Immature natural killer cell (primary cell): ENCODE results near the gene FRMD5. TPM values are rescaled to one million over a fixed set of nuclear protein-coding genes. Genes with fewer than 3 reads are reported as not detected.

Source experiments
- DNase-seq, 3 donors: peaks; one replicate each; pipeline ENCODE4 v3.0.0; 2022; ENCODE audit warnings: mixed read lengths in 1 of 3
- H3K27ac Mint-ChIP-seq, 6 donors: one replicate each; pipeline ENCODE4 v1.8.0; 2020; ENCODE audit warnings: mixed read lengths in 6 of 6, mild to moderate bottlenecking in 5 of 6, inconsistent platforms in 4 of 6, moderate library complexity in 3 of 6
- H3K27me3 Mint-ChIP-seq, 3 donors: one replicate each; pipeline ENCODE4 v1.8.0; 2020 to 2021; ENCODE audit warnings: low read depth in 3 of 3, mild to moderate bottlenecking in 3 of 3, mixed read lengths in 3 of 3, moderate library complexity in 3 of 3, inconsistent platforms in 1 of 3
- H3K36me3 Mint-ChIP-seq, 3 donors: one replicate each; pipeline ENCODE4 v1.8.0; 2020; ENCODE audit warnings: mixed read lengths in 3 of 3, inconsistent platforms in 2 of 3, mild to moderate bottlenecking in 2 of 3
- H3K4me1 Mint-ChIP-seq, 2 donors: one replicate each; pipeline ENCODE4 v1.8.0; 2020; ENCODE audit warnings: inconsistent platforms in 2 of 2, mild to moderate bottlenecking in 2 of 2, mixed read lengths in 2 of 2, moderate library complexity in 1 of 2
- H3K4me3 Mint-ChIP-seq, 5 donors: one replicate each; pipeline ENCODE4 v1.8.0; 2020; ENCODE audit warnings: mild to moderate bottlenecking in 5 of 5, mixed read lengths in 5 of 5, inconsistent platforms in 3 of 5, moderate library complexity in 3 of 5
- H3K9me3 Mint-ChIP-seq, 6 donors: one replicate each; pipeline ENCODE4 v1.8.0; 2020; ENCODE audit warnings: mild to moderate bottlenecking in 6 of 6, mixed read lengths in 6 of 6, inconsistent platforms in 4 of 6, moderate library complexity in 3 of 6
- polyA plus RNA-seq, 3 donors: library from polyadenylated mRNA; unstranded; fragments of 300-500 nt; fragmentation: Illumina TruSeq; gene quantifications; one replicate each; pipeline ENCODE4 v1.2.3, GENCODE V29; 2021

FRMD5 gene
- polyA plus RNA-seq, 3 donors from 2014 or later = 0.08 to 0.75 (median 0.21) TPM

DNA sequence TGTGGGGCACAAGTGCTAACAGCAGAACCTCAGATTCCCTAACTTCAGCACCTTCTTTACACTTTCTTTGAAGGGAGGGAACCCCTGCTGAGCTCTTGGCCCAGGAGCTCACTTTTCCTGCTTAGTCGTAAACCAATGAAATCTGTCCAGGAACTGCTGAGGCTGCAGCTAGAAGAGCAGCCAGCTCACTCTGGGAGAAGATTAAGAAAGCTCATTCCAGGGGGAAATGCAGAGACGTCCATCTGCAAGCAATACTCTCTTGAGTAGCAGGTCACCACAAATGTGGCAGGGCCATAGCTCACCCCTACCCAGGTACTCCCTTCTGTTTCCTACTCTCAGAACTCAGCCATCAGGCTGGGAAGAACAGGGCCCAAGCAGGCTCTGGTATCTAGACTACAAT is 265.0 kb downstream of the FRMD5 start:
- Mint-ChIP-seq H3K4me1 (no peaks in the 10 kb centered on the region), H3K27me3 (peaks cover 4 to 7% (median 6%) of the 10 kb centered on the region in 3 donors), H3K4me3 (no peak overlapping the region), H3K36me3 (no peaks in the 10 kb centered on the region), H3K9me3 (no peaks in the 10 kb centered on the region), H3K27ac (no peak overlapping the region)
- no peak for DNase-seq

DNA sequence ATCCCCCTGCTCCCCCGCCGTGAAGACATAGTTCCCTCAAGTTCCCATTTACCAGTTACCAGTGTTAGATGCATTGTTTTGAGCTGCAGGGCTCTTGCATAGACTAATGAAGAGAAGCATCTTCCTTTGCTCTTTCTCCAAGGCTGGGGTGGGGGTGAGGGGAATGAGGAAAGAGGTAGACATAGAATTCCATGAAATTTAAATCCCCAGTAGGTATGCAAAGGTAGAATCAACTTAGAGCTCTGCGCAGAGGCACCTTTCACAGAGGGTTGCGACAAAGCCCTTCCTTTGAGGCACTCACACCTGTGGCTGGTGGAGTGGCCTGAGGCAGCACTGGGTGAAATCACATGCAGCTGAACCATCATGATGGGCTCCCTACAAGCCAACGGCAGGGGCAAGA is 266.9 kb downstream of the FRMD5 start:
- H3K9me3 Mint-ChIP-seq = no peaks in the 10 kb centered on the region
- H3K4me1 Mint-ChIP-seq = no peaks in the 10 kb centered on the region
- no peak for DNase-seq
- H3K27me3 Mint-ChIP-seq = peaks cover 0 to 4% (median 2%) of the 10 kb centered on the region in 3 donors
- no peak overlapping the region for H3K27ac Mint-ChIP-seq
- H3K4me3 Mint-ChIP-seq = no peak overlapping the region
- no peaks in the 10 kb centered on the region for H3K36me3 Mint-ChIP-seq

DNA sequence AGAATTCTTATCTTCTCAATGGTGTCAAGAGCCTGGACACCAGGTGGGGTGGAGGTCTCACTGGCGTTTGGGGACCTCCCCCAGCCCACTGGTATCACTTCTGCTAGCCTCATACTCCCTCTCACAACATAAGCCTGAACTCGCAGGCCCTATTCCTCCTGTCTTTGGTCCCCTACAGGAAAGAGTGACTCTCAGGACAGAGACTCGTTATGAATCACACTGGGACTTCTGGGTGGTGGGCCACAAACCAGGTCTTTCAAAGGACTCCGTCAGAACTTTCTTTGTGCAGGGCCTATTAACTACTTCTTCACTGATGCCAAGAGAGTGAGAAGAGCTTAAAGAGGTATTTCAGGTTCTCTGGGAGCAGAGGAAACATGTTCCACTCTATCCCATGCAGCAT is 267.9 kb downstream of the FRMD5 start:
- DNase-seq = no peak
- Mint-ChIP-seq H3K27me3 (peaks cover 0 to 4% (median 2%) of the 10 kb centered on the region in 3 donors), H3K27ac (no peak overlapping the region), H3K4me1 (no peaks in the 10 kb centered on the region), H3K9me3 (no peaks in the 10 kb centered on the region), H3K36me3 (no peaks in the 10 kb centered on the region), H3K4me3 (no peak overlapping the region)

DNA sequence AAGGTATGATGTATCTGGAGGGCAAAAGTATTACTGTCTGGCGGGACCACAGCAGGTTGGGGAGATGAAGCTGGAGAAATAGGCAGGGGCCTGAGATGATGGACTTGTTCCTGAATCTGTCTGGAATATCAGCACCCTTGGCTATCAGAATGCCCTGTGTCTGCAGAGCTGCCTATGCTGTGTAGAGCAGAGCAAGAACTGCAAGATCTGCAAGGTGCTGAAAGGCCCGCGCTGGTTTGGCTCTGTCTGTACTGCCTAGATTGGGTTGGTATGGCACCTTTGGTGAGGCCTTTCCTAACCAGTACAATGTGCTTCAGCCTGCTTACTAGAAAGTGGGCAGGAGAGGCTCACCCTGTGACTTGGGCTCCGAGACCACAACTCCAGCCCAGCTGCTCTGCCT is 271.5 kb downstream of the FRMD5 start:
- Mint-ChIP-seq H3K27me3 (peaks cover 2 to 4% (median 2%) of the 10 kb centered on the region in 3 donors), H3K9me3 (no peaks in the 10 kb centered on the region)
- DNase-seq = no peak

DNA sequence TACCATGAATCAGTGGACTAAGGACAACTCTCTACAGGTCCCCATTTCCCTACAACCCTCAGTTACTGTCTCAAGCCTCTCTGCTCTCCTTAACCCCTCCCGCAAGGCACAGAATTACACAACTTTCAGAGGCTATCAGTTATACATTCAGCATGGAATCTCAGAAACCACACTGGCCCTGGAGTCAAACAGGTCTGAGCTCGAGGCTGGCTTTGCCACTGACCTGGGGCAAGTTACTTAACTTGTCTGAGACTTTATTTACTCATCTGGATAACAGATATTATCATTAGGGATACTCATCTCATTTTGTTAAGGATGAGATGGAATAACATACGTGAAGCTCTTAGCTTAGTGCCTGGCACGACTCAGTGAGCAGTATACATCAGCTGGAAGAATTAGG is 273.1 kb downstream of the FRMD5 start:
- peaks cover 1 to 2% (median 2%) of the 10 kb centered on the region in 3 donors for H3K27me3 Mint-ChIP-seq
- no peak for DNase-seq
- H3K27ac Mint-ChIP-seq = no peak overlapping the region
- no peak overlapping the region for H3K4me3 Mint-ChIP-seq
- H3K9me3 Mint-ChIP-seq = no peaks in the 10 kb centered on the region
- no peaks in the 10 kb centered on the region for H3K36me3 Mint-ChIP-seq
- no peaks in the 10 kb centered on the region for H3K4me1 Mint-ChIP-seq

More for the DNA sequence above, 271.5 kb downstream of the FRMD5 start:
- Mint-ChIP-seq H3K36me3 (no peaks in the 10 kb centered on the region), H3K4me3 (no peak overlapping the region), H3K4me1 (no peaks in the 10 kb centered on the region), H3K27ac (no peak overlapping the region)

DNA sequence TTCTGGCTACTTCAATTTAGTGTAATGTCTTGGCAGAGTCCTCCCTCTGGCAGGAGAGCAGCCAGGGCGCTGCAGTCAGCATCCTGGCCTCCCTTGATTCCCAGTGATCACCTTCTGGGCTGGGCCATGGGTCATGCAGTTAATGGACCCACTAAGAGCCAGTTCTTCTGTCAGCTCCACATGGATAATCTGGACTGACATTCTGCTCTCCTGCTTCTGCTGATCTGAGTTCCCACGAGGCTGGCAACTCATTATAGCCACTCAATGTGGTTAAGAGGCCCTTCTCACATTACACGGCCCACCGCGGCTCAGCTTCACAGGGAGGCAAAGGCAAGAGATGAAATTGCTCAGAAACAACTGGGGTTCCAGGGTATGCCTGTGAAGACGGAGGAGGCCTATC is 274.3 kb downstream of the FRMD5 start:
- no peak overlapping the region for H3K4me3 Mint-ChIP-seq

DNA sequence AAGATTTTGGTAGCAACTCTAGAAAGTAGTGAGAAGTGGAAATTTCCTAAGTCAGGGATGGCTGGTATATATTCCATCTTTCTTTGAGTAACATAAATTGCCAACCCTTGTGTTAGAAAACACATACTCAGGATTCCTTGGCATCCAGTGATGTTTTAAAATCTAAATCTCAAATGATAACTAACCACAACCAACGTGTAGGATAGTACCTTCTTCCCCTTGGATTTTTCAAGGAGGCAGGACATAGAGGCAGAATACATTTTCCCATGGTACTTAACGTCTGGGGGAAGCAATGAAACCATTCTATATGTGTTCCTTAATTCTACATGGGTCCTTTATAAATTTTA is 274.8 kb downstream of the FRMD5 start:
- Mint-ChIP-seq H3K27me3 (peaks cover 0 to 2% (median 2%) of the 10 kb centered on the region in 3 donors), H3K4me1 (no peaks in the 10 kb centered on the region), H3K9me3 (no peaks in the 10 kb centered on the region), H3K36me3 (no peaks in the 10 kb centered on the region), H3K4me3 (no peak overlapping the region), H3K27ac (no peak overlapping the region)
- DNase-seq = no peak

More for the DNA sequence above, 274.3 kb downstream of the FRMD5 start:
- no peak for DNase-seq
- H3K9me3 Mint-ChIP-seq = no peaks in the 10 kb centered on the region
- H3K36me3 Mint-ChIP-seq = no peaks in the 10 kb centered on the region
- no peaks in the 10 kb centered on the region for H3K4me1 Mint-ChIP-seq
- peaks cover 0 to 2% (median 2%) of the 10 kb centered on the region in 3 donors for H3K27me3 Mint-ChIP-seq
- no peak overlapping the region for H3K27ac Mint-ChIP-seq

DNA sequence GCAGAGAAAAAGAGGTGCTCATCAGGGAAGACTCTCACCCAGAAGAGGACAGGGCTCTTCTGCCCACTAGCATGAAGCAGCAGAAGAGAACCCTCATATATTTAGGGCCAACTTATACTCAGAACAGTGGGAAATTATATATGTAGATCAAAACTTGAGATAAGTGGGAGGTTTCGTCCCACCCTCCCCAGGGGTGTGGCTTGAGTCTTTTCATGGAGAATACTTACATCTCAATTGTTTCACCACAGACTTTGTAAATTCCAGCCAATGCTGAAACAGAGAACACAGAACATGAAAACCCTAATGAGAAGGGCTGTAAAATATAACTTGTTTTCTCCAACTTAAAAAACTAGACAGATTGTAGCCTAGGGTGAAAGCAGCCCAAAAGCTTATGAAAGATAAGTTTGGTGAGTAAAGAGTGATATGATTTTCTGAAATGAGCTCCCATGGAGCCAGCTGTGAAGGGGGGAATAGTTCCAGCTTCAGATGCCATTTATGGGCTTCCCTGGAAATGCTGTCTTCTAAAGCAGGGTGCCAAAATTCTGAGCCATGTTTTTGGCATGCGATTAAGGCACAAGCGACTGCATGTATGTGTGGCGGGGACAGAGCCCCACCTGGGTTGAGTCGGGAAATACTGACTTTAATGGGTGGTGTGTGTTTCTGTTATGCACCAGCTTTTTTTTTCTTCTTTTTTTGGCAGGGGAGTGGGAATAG is 275.4 kb downstream of the FRMD5 start:
- H3K27ac Mint-ChIP-seq = no peak overlapping the region
- H3K9me3 Mint-ChIP-seq = no peaks in the 10 kb centered on the region
- H3K4me3 Mint-ChIP-seq = no peak overlapping the region
- H3K36me3 Mint-ChIP-seq = no peaks in the 10 kb centered on the region
- no peaks in the 10 kb centered on the region for H3K4me1 Mint-ChIP-seq
- DNase-seq = no peak
- H3K27me3 Mint-ChIP-seq = peaks cover 0 to 2% (median 2%) of the 10 kb centered on the region in 3 donors

DNA sequence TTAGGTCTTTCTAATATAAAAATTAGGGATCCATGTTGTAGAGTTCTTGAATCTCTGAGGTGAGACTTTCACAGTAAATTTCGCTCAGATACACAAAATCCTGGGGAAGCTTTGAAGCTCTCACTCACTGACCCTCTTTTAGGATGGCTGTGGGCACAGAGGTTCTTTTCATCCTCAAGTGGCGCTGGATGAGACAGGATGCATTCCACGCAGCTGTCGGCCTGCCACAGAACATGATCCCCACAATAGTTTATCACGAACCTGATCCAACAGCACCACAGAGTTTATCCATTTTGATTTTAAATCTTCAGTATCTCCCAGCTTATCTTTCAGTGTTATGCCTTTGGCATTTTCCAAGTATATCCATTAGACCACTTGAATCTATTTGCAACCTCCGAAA is 276.4 kb downstream of the FRMD5 start:
- no peak overlapping the region for H3K27ac Mint-ChIP-seq
- no peak overlapping the region for H3K4me3 Mint-ChIP-seq
- no peak for DNase-seq
- H3K27me3 Mint-ChIP-seq = peaks cover 0 to 2% (median 2%) of the 10 kb centered on the region in 3 donors
- H3K4me1 Mint-ChIP-seq = no peaks in the 10 kb centered on the region
- no peaks in the 10 kb centered on the region for H3K9me3 Mint-ChIP-seq
- H3K36me3 Mint-ChIP-seq = no peaks in the 10 kb centered on the region

DNA sequence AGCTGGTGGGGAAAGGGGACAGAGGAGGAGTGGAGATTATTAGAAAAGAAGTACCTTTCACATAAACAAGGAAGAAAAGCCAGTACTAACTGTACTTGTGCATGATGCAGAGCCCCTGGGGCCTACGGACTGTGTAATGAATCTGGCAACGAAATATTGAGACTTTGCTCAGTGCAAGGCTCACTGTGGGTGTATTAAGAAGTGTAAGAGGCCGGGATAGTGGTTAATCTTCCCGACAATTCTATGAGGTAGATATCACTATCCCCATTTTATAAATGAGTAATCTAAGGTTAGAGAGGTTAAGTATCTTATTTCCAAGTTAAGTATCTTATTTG is 278.8 kb downstream of the FRMD5 start:
- H3K9me3 Mint-ChIP-seq = no peaks in the 10 kb centered on the region
- H3K4me1 Mint-ChIP-seq = no peaks in the 10 kb centered on the region
- H3K27ac Mint-ChIP-seq = no peak overlapping the region
- H3K36me3 Mint-ChIP-seq = no peaks in the 10 kb centered on the region
- H3K4me3 Mint-ChIP-seq = no peak overlapping the region
- DNase-seq = no peak
- H3K27me3 Mint-ChIP-seq = peaks cover 2 to 3% (median 2%) of the 10 kb centered on the region in 3 donors

DNA sequence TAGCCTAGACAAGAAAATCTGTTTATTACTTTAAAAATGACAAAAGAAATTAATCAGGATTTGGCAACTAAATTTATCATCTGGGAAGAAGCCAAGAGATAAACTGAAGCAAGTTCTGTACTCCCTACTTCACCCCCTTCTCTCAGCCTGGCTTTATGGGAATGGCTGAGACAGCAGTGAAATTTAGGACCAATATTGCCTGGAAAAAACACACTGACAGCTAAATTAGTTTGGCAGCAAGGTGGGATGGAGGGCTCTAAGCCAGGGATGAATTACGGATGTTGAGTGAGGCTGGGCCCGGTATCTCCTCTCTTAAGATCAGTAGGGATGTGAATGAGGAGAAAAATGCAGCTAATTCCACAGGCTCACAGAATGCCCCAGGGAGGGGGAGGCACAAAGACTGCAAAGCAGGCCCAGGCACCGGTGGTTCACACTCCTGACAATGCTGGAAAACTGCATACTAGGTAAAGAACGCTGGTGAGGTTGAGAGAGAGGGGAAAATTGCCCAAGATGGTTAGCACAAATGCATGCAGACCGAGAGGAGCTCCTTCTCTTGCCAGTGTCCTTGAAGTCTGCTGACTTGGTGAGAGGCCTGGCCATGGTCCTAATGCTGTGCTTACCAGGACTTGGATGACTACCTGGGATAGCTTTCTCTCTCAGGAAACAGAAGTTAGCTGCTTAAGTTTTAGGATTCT is 279.3 kb downstream of the FRMD5 start:
- H3K9me3 Mint-ChIP-seq = no peaks in the 10 kb centered on the region

DNA sequence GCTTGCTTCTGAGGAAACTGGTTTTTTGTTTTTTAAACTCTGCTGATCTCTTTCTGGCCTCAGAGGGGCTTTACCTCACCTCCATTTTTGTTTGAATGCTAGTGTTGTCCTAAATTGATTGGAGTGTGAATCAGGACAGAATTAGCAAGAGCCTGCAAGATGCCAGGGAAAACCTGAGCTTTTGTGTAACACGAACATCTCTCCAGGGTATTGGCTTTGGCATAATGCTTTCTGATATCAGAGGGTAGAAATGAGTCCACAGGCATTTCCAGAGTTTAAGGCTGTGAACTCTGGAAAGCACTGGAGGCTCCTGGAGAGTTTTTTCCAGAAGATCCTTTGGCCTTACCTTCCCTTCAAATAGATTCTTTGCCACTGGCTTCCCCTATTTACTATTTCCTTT is 281.1 kb downstream of the FRMD5 start:
- H3K36me3 Mint-ChIP-seq = no peaks in the 10 kb centered on the region
- no peak for DNase-seq
- peaks cover 0 to 6% (median 2%) of the 10 kb centered on the region in 3 donors for H3K27me3 Mint-ChIP-seq
- no peaks in the 10 kb centered on the region for H3K4me1 Mint-ChIP-seq
- H3K27ac Mint-ChIP-seq = no peak overlapping the region
- H3K9me3 Mint-ChIP-seq = no peaks in the 10 kb centered on the region
- H3K4me3 Mint-ChIP-seq = no peak overlapping the region

More for the DNA sequence above, 279.3 kb downstream of the FRMD5 start:
- Mint-ChIP-seq H3K27me3 (peaks cover 0 to 3% (median 2%) of the 10 kb centered on the region in 3 donors), H3K4me3 (no peak overlapping the region), H3K4me1 (no peaks in the 10 kb centered on the region), H3K27ac (no peak overlapping the region), H3K36me3 (no peaks in the 10 kb centered on the region)
- no peak for DNase-seq

DNA sequence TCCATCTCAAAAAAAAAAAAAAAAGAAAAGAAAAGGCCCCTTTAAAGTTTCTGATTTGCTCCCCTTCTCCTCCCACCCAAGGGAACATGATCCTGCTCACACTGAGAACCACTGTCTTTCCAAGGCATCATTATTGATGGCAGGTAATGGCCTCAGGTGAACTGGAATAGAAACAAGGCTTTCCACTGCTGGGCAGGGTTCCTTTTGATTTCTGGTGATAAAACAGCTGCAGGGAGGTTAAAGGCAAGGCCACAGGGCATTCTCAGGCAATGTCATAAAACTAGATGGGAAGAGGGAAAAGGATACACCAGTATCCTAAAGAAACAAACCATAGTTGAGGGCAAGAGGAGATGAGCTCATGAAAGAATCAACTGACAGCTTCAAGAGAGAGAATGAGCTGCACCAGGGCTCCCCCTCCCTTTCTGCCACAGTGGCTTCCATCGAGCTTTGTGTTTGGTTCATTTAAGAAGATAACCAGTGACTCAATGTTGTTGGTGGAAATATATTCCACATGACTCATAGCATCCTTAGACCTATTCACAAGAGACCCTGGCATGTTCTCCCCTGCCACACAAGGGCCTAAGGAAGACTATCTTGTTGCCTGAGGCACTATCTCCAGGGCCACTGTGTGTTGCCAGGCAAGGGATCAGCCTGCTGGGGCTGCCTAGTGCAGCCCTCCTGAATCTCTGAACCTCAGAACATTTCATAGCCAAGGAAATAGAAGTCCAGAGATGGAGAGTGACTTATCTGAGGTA is 281.9 kb downstream of the FRMD5 start:
- no peaks in the 10 kb centered on the region for H3K36me3 Mint-ChIP-seq
- peaks cover 0 to 6% (median 2%) of the 10 kb centered on the region in 3 donors for H3K27me3 Mint-ChIP-seq
- H3K9me3 Mint-ChIP-seq = no peaks in the 10 kb centered on the region
- H3K4me3 Mint-ChIP-seq = no peak overlapping the region
- DNase-seq = no peak
- no peak overlapping the region for H3K27ac Mint-ChIP-seq
- no peaks in the 10 kb centered on the region for H3K4me1 Mint-ChIP-seq

DNA sequence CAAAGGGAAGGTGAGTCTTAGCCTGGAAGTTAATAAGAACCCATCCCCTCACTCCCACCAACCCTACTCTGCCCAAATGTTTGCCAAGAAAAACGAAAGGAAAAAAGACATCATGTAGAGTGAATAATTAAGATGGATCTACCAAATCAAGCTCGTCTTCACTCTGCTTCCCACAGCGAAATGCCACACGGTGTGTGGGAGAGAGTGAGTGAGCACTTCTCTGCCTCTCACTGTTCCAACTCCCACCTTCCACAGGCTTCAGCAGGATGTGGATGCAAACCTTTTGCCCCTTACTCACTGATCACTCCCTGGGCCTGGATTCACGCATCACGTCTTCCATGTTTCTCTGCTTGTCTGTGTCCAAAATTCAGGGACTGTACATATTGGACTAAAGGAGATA is 282.9 kb downstream of the FRMD5 start:
- H3K4me1 Mint-ChIP-seq = no peaks in the 10 kb centered on the region
- H3K4me3 Mint-ChIP-seq = no peak overlapping the region

More for the DNA sequence above, 282.9 kb downstream of the FRMD5 start:
- Mint-ChIP-seq H3K27me3 (peaks cover 0 to 6% (median 0%) of the 10 kb centered on the region in 3 donors), H3K36me3 (no peaks in the 10 kb centered on the region), H3K27ac (no peak overlapping the region), H3K9me3 (no peaks in the 10 kb centered on the region)
- DNase-seq = no peak
